C4-2B (cell line): Measurements from ENCODE around the gene MIA.

Experiments used
- CTCF ChIP-seq: fragments of 450-650 bp; conservative IDR thresholded peaks from 2 replicates; pipeline ENCODE4 v1.5.1; 2017; ENCODE audit warnings: mild to moderate bottlenecking
- ZFX ChIP-seq: fragments of 450-650 bp; IDR thresholded peaks from 2 replicates; pipeline ENCODE4 v1.6.1; 2017

GRCh38 chr19:40808497-40808896 is 33.2 kb downstream of the MIA start:
- TF ChIP-seq CTCF = no peak
- no peak for TF ChIP-seq ZFX
